Upper lobe of left lung (tissue), 4 donors: ENCODE results near the gene ASTN2.

ENCODE experiments used
- POLR2A ChIP-seq, 4 donors: fragments of 450-650 bp; IDR thresholded peaks; one replicate each; pipeline ENCODE4 v1.5.1; 2016 to 2017; ENCODE audit warnings: antibody characterized with exemption in 4 of 4, mild to moderate bottlenecking in 2 of 4
- POLR2AphosphoS5 ChIP-seq, 2 donors: sonication (generic); formaldehyde crosslinking; IDR thresholded peaks; one replicate each; pipeline ENCODE4 v1.5.1; 2017; ENCODE audit warnings: antibody characterized with exemption in 2 of 2
- TF ChIP-seq, protein P1 (sequence below), 6 experiments: fragments of 450-650 bp in 4 of 6; fragments of 200-600 bp in 2 of 6; sonication (generic) in 2 of 6; IDR thresholded peaks; one replicate each; pipeline ENCODE4 v1.5.1; 2016 to 2019; ENCODE audit warnings: antibody characterized with exemption in 6 of 6

DNA sequence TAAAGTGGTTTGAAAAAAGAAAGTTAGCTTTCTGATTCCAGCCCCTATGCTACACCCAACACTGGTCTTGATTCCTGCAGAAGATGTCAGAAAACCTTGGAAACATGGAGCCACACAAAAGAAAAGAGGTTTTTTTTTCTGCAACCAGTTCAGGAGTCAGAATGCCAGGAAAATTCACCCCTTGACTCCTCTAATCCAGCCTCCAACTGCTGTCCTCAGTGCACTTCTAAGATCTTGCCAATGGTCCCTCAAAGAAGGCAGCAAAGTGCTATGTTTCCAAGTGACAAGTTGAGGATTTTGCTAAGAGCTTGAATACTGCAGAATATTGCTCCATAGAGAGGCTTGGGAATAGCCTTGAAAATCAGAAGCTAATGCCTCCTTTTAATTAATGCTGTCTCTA lies 617.6 kb downstream of the ASTN2 start:
- TF ChIP-seq, protein P1, sequence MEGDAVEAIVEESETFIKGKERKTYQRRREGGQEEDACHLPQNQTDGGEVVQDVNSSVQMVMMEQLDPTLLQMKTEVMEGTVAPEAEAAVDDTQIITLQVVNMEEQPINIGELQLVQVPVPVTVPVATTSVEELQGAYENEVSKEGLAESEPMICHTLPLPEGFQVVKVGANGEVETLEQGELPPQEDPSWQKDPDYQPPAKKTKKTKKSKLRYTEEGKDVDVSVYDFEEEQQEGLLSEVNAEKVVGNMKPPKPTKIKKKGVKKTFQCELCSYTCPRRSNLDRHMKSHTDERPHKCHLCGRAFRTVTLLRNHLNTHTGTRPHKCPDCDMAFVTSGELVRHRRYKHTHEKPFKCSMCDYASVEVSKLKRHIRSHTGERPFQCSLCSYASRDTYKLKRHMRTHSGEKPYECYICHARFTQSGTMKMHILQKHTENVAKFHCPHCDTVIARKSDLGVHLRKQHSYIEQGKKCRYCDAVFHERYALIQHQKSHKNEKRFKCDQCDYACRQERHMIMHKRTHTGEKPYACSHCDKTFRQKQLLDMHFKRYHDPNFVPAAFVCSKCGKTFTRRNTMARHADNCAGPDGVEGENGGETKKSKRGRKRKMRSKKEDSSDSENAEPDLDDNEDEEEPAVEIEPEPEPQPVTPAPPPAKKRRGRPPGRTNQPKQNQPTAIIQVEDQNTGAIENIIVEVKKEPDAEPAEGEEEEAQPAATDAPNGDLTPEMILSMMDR (IDR thresholded peaks at IDR 0.05), result no peak
- no peak for TF ChIP-seq POLR2A (IDR thresholded peaks at IDR 0.05)
- no peak for TF ChIP-seq POLR2AphosphoS5 (IDR thresholded peaks at IDR 0.05)
